Measurements from ENCODE around the gene HPS3. TPM values are rescaled to one million over a fixed set of nuclear protein-coding genes. Genes with fewer than 3 reads are reported as not detected.

HPS3 gene
- total RNA-seq, 2 donors from 2014 or later, result 15.8 to 19.5 TPM

GRCh38 chr3:149142682-149143081 is 13.2 kb downstream of the HPS3 start:
- Histone ChIP-seq H3K27ac (no peak overlapping the region), H3K27me3 (no peaks in the 10 kb centered on the region), H3K9me3 (no peaks in the 10 kb centered on the region), H3K4me3 (no peak overlapping the region), H3K4me1 (no peaks in the 10 kb centered on the region), H3K9ac (ENCODE audit: low read depth in 2 of 2, low read length in 2 of 2) (no peak overlapping the region), H3K36me3 (no peaks in the 10 kb centered on the region)
- no peak for DNase-seq
- intact Hi-C loops (cut with DNase I), result no loop called here
- TF ChIP-seq, protein P1, sequence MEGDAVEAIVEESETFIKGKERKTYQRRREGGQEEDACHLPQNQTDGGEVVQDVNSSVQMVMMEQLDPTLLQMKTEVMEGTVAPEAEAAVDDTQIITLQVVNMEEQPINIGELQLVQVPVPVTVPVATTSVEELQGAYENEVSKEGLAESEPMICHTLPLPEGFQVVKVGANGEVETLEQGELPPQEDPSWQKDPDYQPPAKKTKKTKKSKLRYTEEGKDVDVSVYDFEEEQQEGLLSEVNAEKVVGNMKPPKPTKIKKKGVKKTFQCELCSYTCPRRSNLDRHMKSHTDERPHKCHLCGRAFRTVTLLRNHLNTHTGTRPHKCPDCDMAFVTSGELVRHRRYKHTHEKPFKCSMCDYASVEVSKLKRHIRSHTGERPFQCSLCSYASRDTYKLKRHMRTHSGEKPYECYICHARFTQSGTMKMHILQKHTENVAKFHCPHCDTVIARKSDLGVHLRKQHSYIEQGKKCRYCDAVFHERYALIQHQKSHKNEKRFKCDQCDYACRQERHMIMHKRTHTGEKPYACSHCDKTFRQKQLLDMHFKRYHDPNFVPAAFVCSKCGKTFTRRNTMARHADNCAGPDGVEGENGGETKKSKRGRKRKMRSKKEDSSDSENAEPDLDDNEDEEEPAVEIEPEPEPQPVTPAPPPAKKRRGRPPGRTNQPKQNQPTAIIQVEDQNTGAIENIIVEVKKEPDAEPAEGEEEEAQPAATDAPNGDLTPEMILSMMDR (IDR thresholded peaks at IDR 0.05), result no peak

- Histone ChIP-seq H3K27me3 (no peaks in the 10 kb centered on the region), H3K36me3 (no peaks in the 10 kb centered on the region), H3K9me3 (no peaks in the 10 kb centered on the region), H3K4me3 (no peak overlapping the region), H3K9ac (ENCODE audit: low read depth in 2 of 2, low read length in 2 of 2) (no peak overlapping the region), H3K4me1 (no peaks in the 10 kb centered on the region), H3K27ac (no peak overlapping the region)
- DNase-seq, result no peak
- TF ChIP-seq, protein P1 (IDR thresholded peaks at IDR 0.05), result no peak
- intact Hi-C loops (cut with DNase I), result no loop called here
Observed at GRCh38 chr3:149145356-149145755, 15.9 kb downstream of the HPS3 start.

DNA sequence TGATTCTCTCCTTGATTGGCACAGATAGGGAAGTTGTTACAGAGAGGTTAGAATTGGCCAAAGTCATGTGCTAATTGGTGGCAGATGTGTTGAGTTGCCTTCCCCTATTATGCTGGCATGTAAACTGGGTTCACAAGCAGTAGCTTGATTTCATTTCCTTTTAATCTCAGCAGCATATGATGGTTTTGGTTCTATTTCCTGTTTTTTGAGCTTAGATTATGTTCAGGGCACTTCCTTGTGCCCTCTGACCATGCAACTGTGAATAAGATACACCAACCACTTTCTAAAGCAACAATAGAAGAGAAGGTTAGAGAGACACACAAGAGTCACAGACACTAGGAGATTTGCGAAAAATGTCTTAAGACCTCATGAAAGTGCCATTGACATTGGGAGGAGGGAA is 16.5 kb downstream of the HPS3 start:
- TF ChIP-seq, protein P1 (IDR thresholded peaks at IDR 0.05), result no peak
- intact Hi-C loops (cut with DNase I), result no loop called here
- no peaks in the 10 kb centered on the region for H3K9me3 ChIP-seq
- H3K27ac ChIP-seq, result peak overlapping the region; percentile 18
- H3K36me3 ChIP-seq, result no peaks in the 10 kb centered on the region
- no peaks in the 10 kb centered on the region for H3K4me1 ChIP-seq
- no peaks in the 10 kb centered on the region for H3K27me3 ChIP-seq
- no peak overlapping the region for H3K4me3 ChIP-seq
- H3K9ac ChIP-seq (ENCODE audit: low read depth in 2 of 2, low read length in 2 of 2), result no peak overlapping the region
- DNase-seq, result no peak

DNA sequence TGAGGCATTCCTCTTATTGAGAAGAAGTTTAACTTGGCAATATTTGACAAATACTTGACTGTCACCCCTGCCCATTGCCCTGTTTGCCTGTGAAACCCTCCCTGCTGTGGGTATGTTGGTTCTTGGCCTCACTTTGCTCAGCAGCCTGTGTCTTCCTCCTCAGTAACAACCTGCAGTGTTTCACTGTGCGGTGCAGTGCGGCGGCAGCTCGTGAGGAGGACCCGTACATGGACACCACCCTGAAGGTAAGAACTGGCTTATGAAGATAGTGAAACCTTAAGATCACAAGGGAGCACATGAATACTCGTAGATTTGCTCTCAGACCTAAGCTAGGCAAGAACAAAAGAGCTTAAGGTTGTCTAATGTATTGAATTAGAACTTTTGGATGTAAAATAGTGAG is 21.0 kb downstream of the HPS3 start:
- Histone ChIP-seq H3K4me1 (no peaks in the 10 kb centered on the region), H3K36me3 (no peaks in the 10 kb centered on the region), H3K9me3 (no peaks in the 10 kb centered on the region), H3K4me3 (no peak overlapping the region), H3K27me3 (no peaks in the 10 kb centered on the region), H3K9ac (ENCODE audit: low read depth in 2 of 2, low read length in 2 of 2) (no peak overlapping the region), H3K27ac (no peak overlapping the region)
- no peak for DNase-seq
- TF ChIP-seq, protein P1 (IDR thresholded peaks at IDR 0.05), result no peak
- intact Hi-C loops (cut with DNase I), result no loop called here

- Histone ChIP-seq H3K27me3 (no peaks in the 10 kb centered on the region), H3K27ac (no peak overlapping the region), H3K4me3 (no peak overlapping the region), H3K4me1 (no peaks in the 10 kb centered on the region), H3K9me3 (no peaks in the 10 kb centered on the region), H3K9ac (ENCODE audit: low read depth in 2 of 2, low read length in 2 of 2) (no peak overlapping the region), H3K36me3 (no peaks in the 10 kb centered on the region)
- intact Hi-C loops (cut with DNase I), result no loop called here
- TF ChIP-seq, protein P1 (IDR thresholded peaks at IDR 0.05), result no peak
- DNase-seq, result no peak
Observed at GRCh38 chr3:149151843-149152242, 22.4 kb downstream of the HPS3 start.

DNA sequence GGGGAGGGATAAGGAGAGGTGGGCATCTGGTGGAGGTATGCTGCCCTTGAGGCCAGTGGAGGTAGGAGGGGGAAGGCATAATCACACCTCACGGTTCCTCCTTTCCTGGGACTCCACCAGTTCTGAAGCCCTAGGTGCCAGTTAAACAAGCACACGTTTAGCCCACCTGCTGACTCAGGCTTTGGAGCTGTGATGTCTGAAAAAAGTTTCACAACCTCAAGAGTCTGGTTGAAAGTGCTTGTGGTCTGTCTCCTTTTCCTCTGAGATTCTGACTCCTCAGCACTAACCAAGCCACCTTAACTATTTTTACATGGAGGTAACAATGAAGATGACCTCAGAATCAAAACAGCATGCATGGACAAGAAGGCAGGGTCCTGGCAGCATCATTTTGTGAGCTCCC is 23.0 kb downstream of the HPS3 start:
- no peaks in the 10 kb centered on the region for H3K36me3 ChIP-seq
- H3K9me3 ChIP-seq, result no peaks in the 10 kb centered on the region
- no peak overlapping the region for H3K27ac ChIP-seq
- no peak overlapping the region for H3K9ac ChIP-seq (ENCODE audit: low read depth in 2 of 2, low read length in 2 of 2)
- H3K27me3 ChIP-seq, result no peaks in the 10 kb centered on the region
- H3K4me3 ChIP-seq, result no peak overlapping the region
- H3K4me1 ChIP-seq, result no peaks in the 10 kb centered on the region
- TF ChIP-seq, protein P1 (IDR thresholded peaks at IDR 0.05), result no peak
- DNase-seq, result no peak
- intact Hi-C loops (cut with DNase I), result no loop called here
